Endodermal cell (in vitro differentiated cells): ENCODE measurements around the gene SIX2. TPM values are rescaled to one million over a fixed set of nuclear protein-coding genes. Genes with fewer than 3 reads are reported as not detected.

Experiments
- DNase-seq: peaks from one replicate; pipeline ENCODE4 v3.0.0-alpha.2; 2017
- H3K27ac ChIP-seq: 2 replicates; pipeline ENCODE4 v1.5.1; 2013; ENCODE audit warnings: mild to moderate bottlenecking, low read depth, low read length, moderate library complexity
- H3K27me3 ChIP-seq: 2 replicates; pipeline ENCODE4 v1.6.1; 2013; ENCODE audit warnings: mild to moderate bottlenecking, low read length, moderate library complexity; ENCODE audit not compliant: insufficient read depth, control insufficient read depth, poor library complexity, severe bottlenecking
- H3K36me3 ChIP-seq: 2 replicates; pipeline ENCODE4 v1.7.0; 2013; ENCODE audit warnings: mild to moderate bottlenecking, low read length, moderate library complexity; ENCODE audit not compliant: control insufficient read depth, insufficient read depth
- H3K4me1 ChIP-seq: one replicate; pipeline ENCODE4 v1.7.0; 2013; ENCODE audit warnings: low read length; ENCODE audit not compliant: control insufficient read depth, insufficient read depth
- H3K4me3 ChIP-seq: 2 replicates; pipeline ENCODE4 v1.5.1; 2013; ENCODE audit warnings: mild to moderate bottlenecking, low read length, moderate library complexity
- H3K9ac ChIP-seq: 2 replicates; pipeline ENCODE4 v1.6.1; 2013; ENCODE audit warnings: mild to moderate bottlenecking, low read length, moderate library complexity; ENCODE audit not compliant: poor library complexity, severe bottlenecking; ENCODE audit errors: extremely low read depth
- H3K9me3 ChIP-seq: 2 replicates; pipeline ENCODE4 v1.6.1; 2013; ENCODE audit warnings: mild to moderate bottlenecking, low read length, moderate library complexity; ENCODE audit not compliant: control insufficient read depth
- H3K27ac Mint-ChIP-seq: 2 replicates; pipeline ENCODE4 v1.8.0; 2020; ENCODE audit warnings: mixed read lengths
- H3K27me3 Mint-ChIP-seq: 2 replicates; pipeline ENCODE4 v1.8.0; 2021; ENCODE audit warnings: mild to moderate bottlenecking, mixed read lengths; ENCODE audit not compliant: insufficient read depth
- H3K36me3 Mint-ChIP-seq: 2 replicates; pipeline ENCODE4 v1.8.0; 2020; ENCODE audit warnings: low read depth, mixed read lengths
- H3K4me1 Mint-ChIP-seq: 2 replicates; pipeline ENCODE4 v1.8.0; 2020; ENCODE audit warnings: mixed read lengths
- H3K4me3 Mint-ChIP-seq: 2 replicates; pipeline ENCODE4 v1.8.0; 2020; ENCODE audit warnings: mild to moderate bottlenecking, moderate library complexity, mixed read lengths
- H3K9me3 Mint-ChIP-seq: 2 replicates; pipeline ENCODE4 v1.8.0; 2020; ENCODE audit warnings: mild to moderate bottlenecking, mixed read lengths
- WGBS, 2 experiments: methylation state at CpG; one replicate each; pipeline versions ENCODE4 v1.1.5 to v1.1.7; 2013; ENCODE audit warnings: missing lambda C conversion rate in 2 of 2, mixed read lengths in 1 of 2; ENCODE audit not compliant: insufficient coverage in 1 of 2, insufficient read length in 1 of 2; 5-methylcytosine and 5-hydroxymethylcytosine counted together
- total RNA-seq, 2 donors: library from RNA; stranded (reverse); fragmentation: NEBNext Ultra II Directional in 1 of 2; extraction: Animal tissue kit (Norgen Biotek cat#: 25700) in 1 of 2; gene quantifications; 2 replicates in 1 of 2; 3 replicates in 1 of 2; pipeline ENCODE4 v1.2.1, GENCODE V29; 2021
- TF ChIP-seq, protein P1 (sequence below): fragments of 200-600 bp; sonication (generic); conservative IDR thresholded peaks from 2 replicates; pipeline ENCODE4 v1.5.0; 2021; ENCODE audit warnings: antibody characterized with exemption, mild to moderate bottlenecking

The SIX2 gene
- total RNA-seq, 2 donors from 2014 or later: not detected

DNA sequence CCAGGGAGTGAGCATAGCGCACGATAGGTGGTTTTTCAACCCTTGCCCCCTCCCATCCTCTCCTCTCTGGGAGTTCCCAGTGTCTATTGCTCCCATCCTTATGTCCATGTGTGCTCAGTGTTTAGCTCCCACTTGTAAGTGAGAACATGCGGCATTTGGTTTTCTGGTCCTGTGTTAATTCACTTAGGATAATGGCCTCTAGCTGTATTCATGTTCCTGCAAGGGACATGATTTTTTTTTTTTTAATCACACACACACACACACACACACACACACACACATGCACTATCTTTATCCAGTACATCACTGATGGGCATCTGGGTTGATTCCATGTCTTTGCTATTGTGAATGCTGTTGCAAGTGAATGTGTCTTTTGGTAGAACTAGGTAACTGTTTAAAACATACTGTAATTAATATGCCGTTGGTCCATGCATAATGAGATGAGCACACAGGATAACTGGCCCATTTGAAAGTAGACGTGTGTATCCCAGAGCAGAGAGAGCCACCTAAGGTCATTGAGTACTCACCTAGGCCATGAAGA, 43.2 kb upstream of the SIX2 start:
- H3K9me3 Mint-ChIP-seq: no peaks in the 10 kb centered on the region
- H3K27me3 ChIP-seq: no peaks in the 10 kb centered on the region
- H3K36me3 Mint-ChIP-seq: no peaks in the 10 kb centered on the region
- H3K27ac Mint-ChIP-seq: no peak overlapping the region
- H3K36me3 ChIP-seq: no peaks in the 10 kb centered on the region
- H3K4me1 Mint-ChIP-seq: peaks cover 2% of the 10 kb centered on the region
- peaks cover 15% of the 10 kb centered on the region for H3K27me3 Mint-ChIP-seq
- peak; percentile 5 for DNase-seq
- H3K4me3 ChIP-seq: no peak overlapping the region
- H3K4me3 Mint-ChIP-seq: no peak overlapping the region
- no peak overlapping the region for H3K27ac ChIP-seq
- TF ChIP-seq, protein P1, sequence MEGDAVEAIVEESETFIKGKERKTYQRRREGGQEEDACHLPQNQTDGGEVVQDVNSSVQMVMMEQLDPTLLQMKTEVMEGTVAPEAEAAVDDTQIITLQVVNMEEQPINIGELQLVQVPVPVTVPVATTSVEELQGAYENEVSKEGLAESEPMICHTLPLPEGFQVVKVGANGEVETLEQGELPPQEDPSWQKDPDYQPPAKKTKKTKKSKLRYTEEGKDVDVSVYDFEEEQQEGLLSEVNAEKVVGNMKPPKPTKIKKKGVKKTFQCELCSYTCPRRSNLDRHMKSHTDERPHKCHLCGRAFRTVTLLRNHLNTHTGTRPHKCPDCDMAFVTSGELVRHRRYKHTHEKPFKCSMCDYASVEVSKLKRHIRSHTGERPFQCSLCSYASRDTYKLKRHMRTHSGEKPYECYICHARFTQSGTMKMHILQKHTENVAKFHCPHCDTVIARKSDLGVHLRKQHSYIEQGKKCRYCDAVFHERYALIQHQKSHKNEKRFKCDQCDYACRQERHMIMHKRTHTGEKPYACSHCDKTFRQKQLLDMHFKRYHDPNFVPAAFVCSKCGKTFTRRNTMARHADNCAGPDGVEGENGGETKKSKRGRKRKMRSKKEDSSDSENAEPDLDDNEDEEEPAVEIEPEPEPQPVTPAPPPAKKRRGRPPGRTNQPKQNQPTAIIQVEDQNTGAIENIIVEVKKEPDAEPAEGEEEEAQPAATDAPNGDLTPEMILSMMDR: no peak
- 91 to 93% methylated on average over 3 to 5 of the region's 5 CpGs for WGBS, 2 experiments
- no peak overlapping the region for H3K9ac ChIP-seq
- no peaks in the 10 kb centered on the region for H3K4me1 ChIP-seq
- no peaks in the 10 kb centered on the region for H3K9me3 ChIP-seq

DNA sequence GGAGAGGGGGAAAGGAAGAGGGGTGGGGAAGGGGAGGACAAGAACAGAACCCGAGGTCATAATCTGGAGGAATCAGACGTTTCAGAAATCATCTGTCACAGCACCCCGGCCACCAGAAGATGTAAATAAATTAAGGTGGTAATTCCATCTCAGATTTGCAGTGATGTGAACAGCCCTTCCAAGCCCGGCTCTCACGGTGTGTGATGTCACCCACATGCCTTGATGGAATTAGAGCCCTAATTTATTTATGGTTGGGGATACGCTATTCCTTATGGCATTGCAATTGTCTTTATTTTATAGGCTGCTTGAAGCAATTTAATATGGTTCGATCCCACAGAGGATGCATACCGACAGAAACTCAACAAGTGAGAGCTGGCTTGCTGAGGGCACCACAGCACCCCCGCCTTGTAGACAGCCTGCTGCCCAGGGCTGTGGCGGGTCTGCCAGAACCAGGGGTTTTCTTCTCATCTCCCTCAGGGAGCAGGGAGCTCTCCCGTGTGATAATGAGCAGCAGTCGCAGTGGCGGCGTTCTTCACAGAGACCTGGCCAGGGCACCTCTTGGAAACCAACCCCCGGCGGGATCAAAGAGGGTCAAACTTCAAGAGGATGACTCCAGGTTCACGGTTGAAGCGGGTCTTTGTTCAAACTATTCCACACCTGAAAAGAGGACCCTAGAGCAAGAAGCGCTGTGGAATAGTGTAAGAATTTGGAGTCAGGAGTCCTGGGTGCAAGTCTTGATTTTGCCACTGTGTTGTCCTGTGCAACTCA, 40.5 kb upstream of the SIX2 start:
- no peak overlapping the region for H3K4me3 Mint-ChIP-seq
- WGBS, 2 experiments: 90 to 94% methylated on average over 19 of the region's 19 CpGs
- H3K4me3 ChIP-seq: no peak overlapping the region
- H3K4me1 Mint-ChIP-seq: peaks cover 4% of the 10 kb centered on the region
- peak; percentile 37 for DNase-seq
- H3K27me3 Mint-ChIP-seq: peaks cover 10% of the 10 kb centered on the region
- H3K36me3 Mint-ChIP-seq: no peaks in the 10 kb centered on the region
- no peaks in the 10 kb centered on the region for H3K9me3 Mint-ChIP-seq
- peaks cover 4% of the 10 kb centered on the region for H3K9me3 ChIP-seq
- TF ChIP-seq, protein P1: no peak
- H3K27me3 ChIP-seq: peaks cover 6% of the 10 kb centered on the region
- H3K27ac ChIP-seq: no peak overlapping the region
- H3K36me3 ChIP-seq: no peaks in the 10 kb centered on the region
- no peak overlapping the region for H3K27ac Mint-ChIP-seq
- H3K4me1 ChIP-seq: no peaks in the 10 kb centered on the region
- no peak overlapping the region for H3K9ac ChIP-seq

DNA sequence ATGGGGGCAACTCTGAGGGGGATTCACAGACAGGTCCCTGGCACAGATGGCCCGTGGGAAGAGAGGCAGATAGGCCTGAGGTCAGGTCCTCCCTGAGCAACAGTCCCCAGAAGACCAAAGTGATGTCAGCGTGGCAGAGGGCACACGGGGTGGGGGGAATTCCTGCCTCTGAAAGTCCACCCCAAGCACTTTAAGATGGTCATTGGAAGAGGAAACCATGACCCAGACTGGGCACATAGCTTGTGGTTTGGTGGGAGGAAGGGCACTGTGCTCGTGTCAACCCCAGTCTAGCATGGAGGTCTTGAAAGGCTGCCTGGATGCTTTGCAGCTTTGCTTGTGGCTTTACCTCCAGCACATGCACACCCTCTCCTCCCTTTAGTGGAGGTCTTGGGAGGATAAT, 38.0 kb upstream of the SIX2 start:
- Histone ChIP-seq H3K4me3 (no peak overlapping the region), H3K27ac (no peak overlapping the region), H3K36me3 (no peaks in the 10 kb centered on the region), H3K4me1 (no peaks in the 10 kb centered on the region), H3K9me3 (peaks cover 4% of the 10 kb centered on the region), H3K9ac (no peak overlapping the region), H3K27me3 (peaks cover 20% of the 10 kb centered on the region)
- Mint-ChIP-seq H3K4me1 (peaks cover 2% of the 10 kb centered on the region), H3K36me3 (no peaks in the 10 kb centered on the region), H3K4me3 (no peak overlapping the region), H3K9me3 (no peaks in the 10 kb centered on the region), H3K27me3 (peaks cover 28% of the 10 kb centered on the region), H3K27ac (no peak overlapping the region)
- TF ChIP-seq, protein P1: no peak
- DNase-seq: peak; percentile 21
- WGBS, 2 experiments: 69 to 100% methylated on average over 1 to 4 of the region's 4 CpGs
